NK-92 treated with Interleukin-12 subunit alpha and Interleukin-12 subunit beta, amount 100 ng/mL, for 24 hours (cell line): ENCODE results near the gene PTPN13.

Source experiments
- DNase-seq: peaks from one replicate; lab custom pipeline; 2025; lab: John Stamatoyannopoulos, UW

Gene PTPN13, protein sequence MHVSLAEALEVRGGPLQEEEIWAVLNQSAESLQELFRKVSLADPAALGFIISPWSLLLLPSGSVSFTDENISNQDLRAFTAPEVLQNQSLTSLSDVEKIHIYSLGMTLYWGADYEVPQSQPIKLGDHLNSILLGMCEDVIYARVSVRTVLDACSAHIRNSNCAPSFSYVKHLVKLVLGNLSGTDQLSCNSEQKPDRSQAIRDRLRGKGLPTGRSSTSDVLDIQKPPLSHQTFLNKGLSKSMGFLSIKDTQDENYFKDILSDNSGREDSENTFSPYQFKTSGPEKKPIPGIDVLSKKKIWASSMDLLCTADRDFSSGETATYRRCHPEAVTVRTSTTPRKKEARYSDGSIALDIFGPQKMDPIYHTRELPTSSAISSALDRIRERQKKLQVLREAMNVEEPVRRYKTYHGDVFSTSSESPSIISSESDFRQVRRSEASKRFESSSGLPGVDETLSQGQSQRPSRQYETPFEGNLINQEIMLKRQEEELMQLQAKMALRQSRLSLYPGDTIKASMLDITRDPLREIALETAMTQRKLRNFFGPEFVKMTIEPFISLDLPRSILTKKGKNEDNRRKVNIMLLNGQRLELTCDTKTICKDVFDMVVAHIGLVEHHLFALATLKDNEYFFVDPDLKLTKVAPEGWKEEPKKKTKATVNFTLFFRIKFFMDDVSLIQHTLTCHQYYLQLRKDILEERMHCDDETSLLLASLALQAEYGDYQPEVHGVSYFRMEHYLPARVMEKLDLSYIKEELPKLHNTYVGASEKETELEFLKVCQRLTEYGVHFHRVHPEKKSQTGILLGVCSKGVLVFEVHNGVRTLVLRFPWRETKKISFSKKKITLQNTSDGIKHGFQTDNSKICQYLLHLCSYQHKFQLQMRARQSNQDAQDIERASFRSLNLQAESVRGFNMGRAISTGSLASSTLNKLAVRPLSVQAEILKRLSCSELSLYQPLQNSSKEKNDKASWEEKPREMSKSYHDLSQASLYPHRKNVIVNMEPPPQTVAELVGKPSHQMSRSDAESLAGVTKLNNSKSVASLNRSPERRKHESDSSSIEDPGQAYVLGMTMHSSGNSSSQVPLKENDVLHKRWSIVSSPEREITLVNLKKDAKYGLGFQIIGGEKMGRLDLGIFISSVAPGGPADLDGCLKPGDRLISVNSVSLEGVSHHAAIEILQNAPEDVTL (N-terminal part only)

DNA sequence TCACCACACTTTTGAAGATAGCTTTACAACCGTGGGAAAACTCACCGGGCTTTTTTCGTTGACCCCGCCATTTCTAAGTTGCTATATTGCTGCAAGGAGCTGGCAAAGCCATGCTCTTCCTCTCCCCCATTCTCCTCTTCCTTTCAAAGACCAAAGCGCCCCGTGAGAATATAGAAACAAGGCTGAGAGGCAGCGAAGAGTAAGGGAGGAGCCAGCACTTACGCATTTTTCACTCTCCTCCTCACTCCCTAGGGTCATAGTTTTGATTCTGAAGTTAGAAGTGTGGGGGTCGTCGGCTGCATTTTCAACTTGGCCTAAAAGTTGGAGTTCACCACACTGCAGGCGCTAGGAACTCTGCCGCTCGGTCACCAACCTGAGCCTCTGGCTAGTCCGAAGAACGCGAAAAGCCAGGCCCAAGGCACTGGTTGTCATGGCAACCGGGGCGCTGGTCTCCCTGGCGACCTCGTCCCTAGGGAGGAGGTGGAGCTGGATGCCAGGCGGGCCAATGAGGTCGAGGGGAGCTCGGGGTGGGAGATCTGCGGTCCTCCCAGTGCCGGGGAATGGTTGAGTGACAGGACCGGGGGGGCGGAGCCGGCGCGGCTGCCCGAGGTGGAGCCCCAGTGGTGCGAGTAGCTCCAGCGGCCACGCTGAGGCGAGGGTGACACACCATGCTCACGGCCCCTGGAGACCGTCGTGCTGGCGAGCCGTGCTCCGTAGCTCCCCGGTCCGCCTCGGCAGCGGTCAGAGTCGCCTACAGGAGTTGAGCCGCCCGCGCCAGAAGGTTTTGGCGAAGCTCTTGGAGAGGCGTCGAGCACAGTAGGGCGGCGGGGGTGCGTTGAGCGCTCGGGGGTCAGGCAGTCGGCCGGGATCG, at the start of gene PTPN13:
Gene PTPN13 (plus strand): TSS at position 628 of the 871 bp plus-strand sequence. CDS start 40,942 bp downstream, outside the sequence.
- no peak for DNase-seq

DNA sequence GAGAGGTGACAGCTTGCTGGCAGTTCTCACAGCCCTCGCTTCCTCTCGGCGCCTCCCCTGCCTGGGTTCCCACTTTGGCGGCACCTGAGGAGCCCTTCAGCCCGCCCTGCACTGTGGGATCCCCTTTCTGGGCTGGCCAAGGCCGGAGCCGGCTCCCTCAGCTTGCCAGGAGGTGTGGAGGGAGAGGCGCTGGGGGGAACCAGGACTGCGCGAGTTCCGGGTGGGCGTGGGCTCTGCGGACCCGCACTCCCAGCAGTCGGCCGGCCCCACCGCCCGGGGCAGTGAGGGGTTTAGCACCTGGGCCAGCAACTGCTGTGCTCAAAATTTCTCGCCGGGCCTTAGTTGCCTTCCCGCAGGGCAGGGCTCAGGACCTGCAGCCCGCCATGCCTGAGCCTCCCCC, 47.0 kb upstream of the PTPN13 start:
- no peak for DNase-seq

DNA sequence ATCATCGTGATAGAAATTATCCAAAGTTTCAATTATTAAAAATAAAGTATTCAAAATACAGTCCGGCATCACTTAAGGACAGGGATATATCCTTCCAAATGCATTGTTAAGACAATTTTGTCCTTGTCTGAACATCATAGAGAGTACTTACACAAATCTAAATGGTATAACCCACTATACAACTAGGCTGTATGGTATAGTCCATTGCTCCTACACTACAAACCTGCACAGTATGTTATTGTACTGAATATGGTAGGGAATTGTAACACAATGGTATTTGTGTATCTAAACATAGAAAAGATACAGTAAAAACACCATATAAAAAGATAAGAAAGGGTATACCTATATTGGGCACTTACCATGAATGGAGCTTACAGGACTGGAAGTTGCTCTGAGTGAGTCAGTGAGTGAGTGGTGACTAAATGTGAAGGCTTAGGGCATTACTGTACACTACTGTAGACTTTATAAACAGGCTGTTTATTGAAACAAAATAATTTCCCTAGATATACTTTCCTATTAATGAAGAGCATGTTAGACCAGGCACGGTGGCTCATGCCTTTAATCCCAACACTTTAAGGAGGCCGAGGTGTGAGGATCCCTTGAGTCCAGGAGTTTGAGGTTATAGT, 44.8 kb upstream of the PTPN13 start:
- no peak for DNase-seq

DNA sequence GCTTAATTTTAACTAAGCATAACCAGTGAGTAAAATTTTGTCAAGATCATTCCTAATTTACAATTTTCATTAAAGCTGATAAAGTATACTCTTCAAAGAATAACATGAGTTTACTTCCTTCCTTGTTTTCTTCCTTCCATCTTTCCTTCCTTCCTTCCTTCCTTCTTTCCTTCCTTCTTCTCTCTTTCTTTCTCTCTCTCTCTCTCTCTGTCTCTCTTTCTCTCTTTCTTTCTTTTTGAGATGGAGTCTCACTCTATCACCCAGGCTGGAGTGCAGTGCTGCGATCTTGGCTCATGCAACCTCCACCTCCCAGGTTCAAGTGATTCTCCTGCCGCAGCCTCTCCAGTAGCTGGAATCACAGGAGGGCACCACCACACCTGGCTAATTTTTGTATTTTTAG, 42.7 kb upstream of the PTPN13 start:
- no peak for DNase-seq

DNA sequence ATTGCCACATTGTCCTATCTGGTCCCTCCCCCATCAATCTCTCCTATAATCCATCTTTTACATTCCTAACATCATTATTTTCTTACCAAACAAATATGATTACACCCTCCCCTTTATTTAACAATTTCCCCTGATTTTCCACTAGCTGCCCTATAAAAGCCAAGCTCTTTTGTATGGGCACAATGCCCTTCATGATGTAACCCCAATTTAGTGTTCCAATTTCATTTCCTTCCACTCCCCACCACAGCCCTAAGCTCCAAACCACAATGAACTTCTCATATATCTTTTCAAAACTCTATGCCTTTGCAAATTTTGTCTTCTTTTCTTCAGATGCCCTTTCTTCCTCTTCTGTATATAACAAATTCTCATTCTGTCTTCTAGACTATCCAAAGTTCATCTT, 39.5 kb upstream of the PTPN13 start:
- no peak for DNase-seq

DNA sequence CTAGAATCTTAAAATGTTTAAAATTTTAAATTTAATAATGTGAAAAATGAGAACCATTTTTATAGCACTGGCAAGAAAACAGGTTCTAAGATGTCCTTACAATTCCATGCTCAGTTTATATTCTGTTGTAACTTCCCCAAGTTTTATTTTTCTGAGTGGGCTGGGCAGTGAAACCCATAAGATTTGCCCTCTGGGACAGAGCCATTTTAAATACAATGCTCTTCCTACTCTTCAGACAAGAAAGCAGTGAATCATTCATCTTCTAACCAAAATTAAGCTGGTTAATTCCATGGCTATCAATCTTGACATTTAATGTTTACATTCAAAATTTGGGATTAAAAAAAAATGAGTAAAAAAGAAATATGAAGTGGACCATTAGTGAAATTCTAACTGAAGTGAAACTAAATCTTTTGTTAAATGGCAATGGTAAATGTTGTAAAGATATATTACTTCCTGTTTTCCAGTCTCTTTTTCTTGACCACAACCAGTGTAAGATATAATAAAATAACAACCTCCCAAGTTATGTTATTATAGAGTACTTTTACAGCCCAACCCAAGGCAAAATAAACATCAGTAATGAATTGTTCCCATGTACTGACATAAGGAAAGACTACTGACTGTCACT, 37.2 kb upstream of the PTPN13 start:
- no peak for DNase-seq

DNA sequence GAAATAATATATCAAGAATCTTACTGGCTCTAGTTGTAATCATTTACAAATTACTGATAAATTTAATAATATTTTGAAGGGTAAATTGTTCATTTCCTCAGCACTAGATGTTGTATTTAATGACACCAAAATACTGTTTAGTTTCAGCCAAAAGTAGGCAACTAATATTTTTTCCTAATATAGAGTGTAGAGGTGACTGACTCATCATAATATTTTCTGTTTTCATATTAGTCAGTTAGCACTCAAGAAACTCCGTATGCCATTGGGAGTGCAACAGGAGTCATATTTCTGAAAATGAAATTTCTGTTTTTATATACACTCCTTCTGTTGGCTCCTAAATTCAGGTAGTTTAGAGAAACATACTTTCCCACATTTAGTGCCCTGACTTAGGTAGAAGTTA, 36.6 kb upstream of the PTPN13 start:
- DNase-seq = no peak

DNA sequence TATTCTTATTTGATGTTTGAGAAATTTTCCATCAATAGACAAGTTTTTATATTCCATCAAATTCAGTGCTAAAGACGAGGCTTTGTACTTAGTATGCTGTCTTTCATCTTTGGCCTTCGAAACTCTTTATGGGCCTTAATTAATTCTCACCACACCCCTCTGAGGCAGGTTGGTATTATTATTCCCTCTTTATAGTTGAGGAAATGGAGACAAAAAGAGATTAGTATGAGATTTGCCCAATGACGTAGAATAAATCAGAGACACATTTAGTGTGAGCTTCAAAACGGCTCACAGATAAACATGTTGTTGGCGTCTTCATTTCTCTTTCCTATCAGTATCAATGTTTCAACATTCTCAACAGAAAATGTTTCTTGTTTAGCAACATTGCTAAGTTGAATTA, 35.9 kb upstream of the PTPN13 start:
- no peak for DNase-seq

DNA sequence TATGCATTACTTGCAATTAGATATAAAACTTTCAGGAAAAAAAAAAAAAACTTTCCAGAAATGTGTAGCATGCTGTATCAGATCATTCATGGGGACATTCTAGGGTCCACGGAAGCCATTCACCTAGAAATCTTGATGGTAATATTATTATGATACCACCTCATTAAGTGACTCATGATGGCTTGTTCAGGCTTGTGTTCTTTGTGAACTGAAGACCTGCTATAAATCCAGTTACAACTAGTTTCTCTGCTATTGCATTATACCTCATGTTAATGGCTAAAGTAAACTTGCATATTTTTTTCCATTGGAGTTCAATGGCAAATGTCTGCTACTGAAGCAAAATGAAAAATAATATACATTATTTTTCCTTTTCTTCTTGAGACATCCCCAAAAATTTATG, 35.3 kb upstream of the PTPN13 start:
- DNase-seq = no peak

DNA sequence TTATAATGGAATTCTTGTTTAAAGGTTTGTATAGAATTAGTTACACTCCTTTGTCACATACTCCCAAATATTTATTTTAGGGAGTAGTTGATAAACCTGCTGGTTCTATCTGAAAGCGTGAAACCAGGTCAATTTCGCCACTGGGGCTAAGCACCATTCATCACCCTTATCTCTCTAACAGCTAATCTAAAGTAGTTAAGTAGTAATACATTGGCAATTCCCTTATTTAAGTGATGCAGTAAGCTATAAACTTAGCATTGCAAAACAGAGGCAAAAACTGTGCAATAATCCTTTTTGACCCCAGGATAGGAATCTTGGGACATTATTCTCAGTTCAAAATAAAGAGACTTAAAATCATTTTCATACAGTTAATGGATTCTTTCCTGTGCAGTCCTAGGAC, 33.7 kb upstream of the PTPN13 start:
- no peak for DNase-seq

DNA sequence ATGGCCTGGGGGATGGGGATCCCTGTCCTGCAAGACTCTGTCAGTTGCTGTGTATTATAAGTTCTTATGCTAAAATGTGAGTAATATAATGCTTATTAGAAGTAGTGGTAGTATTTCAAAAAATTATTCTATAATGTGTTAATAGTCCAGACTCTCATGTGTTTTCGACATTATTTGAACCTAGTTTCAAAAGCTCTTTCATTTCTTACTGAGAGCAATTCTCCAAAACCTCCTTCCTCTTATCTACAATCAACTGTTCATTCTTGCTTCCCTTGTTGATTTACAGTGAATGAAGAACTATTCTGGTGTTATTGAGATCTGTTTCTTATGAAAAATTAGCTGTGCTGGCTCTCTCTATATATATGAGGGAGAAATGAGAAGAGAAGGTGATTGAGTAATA, 32.9 kb upstream of the PTPN13 start:
- no peak for DNase-seq

DNA sequence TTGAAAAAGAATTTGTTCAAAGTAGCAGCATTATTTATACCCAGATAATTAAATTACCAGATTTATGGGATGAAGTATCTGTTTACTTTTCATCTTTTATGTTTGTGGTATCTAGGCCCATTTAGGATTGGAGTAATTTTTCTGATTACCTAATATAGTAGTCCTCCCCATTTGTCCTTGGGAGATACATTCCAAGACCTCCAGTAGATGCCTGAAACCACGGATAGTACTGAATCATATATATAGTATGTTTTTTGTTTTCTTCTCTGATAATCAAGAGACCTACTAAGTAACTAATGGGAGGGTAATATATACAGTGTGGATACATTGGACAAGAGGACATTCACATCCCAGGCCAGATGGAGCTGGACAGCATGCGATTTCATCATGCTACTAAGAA, 30.7 kb upstream of the PTPN13 start:
- no peak for DNase-seq

DNA sequence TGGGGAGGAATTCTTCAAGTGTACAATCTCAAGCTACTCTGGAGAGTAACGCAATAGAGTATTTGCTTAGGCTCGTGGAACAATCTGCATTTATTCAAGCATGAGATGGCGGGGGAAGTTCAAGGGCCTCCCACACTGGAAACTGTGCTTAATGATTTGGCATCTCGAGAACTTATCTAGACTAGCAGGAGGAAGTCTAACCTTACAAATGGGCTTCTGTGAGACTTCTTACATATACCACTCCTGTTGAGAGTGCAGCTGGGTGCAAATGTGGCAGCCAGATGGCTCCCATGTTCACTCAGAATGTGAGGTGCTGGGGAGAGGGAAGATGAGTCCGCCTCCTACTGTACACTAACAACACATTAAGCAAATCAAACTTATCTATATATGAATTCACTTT, 29.3 kb upstream of the PTPN13 start:
- DNase-seq = no peak

DNA sequence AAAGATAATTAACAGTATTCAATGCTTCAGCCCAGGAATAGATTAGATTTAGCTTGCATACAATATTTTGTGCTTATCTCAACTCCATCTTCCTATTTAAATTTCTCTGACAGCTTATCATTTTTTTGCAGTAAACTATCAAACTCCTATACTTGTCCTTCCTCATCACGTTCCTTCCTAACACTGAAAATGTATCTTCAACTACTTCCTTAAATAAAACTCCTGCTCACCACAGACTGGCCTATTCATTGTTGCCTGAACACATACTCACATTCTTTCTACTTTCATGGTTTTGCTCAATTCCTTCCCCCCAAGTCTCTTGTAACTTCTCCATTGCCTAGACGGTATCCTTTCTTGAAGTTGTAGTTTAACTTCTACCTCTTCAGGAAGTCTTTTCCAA, 28.5 kb upstream of the PTPN13 start:
- no peak for DNase-seq

DNA sequence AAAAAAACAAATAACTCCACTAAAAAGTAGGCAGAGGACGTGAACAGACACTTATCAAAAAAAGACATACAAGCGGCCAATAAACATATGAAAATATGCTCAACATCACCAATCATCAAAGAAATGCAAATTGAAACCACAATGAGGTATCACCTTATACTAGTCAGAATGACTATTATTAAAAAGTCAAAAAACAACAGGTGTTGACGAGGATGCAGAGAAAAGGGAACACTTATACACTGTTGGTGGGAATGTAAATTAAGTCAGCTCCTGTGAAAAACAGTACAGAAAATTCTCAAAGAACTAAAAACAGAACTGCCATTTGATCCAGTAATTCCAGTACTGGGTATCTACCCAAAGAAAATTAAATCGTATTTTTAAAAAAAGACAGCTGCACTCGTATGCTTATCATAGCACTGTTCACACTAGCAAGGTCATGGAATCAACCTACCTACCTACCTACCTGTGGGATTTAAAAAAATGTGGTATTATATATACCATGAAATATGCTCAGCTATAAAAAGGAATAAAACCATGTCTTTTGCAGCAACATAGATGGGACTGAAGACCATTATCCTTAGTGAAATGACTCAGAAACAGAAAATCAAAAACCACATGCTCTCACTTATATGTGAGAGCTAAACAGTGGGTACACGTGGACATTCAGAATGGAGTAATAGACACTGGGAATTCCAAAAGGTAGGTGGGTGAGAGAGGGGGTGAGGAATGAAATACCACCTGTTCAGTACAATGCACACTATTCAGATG, 24.8 kb upstream of the PTPN13 start:
- no peak for DNase-seq

DNA sequence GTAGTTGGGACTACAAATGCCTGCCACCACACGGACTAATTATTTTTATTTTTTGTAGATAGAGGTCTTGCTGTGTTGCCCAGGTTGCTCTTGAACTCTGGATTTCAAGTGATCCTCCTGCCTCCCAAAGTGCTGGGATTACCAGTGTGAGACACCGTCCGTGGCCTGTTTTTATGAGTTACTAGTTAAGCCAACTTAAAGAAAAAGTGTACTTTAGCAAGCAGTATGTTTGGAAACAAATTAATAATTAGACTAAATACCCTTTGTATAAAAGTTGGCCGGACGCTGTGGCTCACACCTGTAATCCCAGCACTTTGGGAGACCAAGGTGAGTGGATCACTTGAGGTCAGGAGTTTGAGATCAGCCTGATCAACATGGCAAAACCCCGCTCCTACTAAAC, 14.2 kb upstream of the PTPN13 start:
- DNase-seq = no peak

DNA sequence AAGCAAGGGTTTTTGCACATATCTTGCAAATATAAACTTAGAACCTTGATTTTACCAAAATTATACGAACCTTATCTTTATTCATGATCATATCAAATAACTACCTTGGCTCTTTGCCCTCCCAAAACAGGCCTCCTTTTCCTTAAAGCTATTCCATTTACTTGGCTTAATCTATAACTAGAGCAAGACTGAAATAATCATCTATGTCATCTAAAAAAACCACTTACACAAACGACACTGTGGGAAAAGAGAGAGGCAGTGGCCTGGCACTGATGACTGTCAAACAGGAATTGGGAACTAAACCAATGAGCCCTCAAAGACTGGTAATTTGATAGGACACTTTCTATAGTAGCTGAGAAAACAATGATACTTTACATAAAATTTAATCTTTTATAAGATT, 11.7 kb upstream of the PTPN13 start:
- no peak for DNase-seq

DNA sequence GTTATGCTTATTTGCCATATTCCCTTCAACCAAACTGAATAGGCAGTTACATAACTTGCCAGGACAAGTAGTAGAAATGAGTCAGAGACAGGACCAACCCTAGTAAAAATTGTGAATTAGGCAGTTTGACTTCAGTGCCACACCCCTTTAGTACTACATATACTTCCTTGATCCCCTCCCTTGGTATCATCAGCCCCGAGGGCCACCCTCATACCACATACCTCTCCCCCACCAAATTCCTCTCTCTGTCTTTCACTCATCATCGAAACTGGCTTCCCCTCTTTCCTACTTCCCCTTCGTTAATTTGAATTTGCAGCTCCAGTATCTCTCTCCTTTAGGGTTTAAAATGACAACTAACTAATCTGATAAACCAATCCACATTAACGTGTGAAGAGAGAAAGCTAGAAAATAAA, 7.9 kb upstream of the PTPN13 start:
- no peak for DNase-seq

DNA sequence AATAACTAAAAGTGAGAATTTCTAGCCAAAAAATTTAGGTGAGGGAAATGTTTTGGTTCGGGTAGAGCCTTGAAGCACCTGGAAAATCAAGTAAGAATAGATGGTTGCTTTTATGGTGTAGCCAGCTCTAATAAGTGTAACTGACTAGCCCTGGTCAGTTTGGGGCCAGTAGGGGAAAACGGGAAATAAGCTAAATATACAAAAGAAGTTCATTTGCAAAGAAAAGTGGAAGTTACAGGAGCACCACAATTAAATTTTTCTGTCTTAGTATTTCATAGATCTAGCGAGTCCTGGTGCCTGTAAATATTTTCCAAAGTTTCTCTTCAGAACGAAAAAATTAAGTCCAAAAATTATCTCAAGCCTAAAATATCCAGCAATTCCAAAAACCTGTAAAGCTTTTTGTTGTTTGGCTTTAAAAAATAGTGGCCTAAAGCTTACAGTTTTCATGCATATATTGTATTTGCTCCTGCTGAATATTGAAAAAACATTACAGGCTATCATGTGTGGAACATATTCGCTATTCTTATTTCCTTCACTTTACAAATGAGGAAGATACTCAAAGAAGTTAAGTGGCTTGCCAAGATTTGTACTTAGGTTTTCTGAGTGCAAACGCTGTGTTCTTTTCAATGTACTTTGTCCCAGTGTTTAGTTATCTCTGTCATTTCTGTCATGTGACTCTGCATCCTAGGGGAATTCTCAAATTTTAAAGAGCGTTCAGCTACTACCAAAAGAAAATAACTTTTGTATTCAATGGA, 7.3 kb upstream of the PTPN13 start:
- no peak for DNase-seq
